Psoas muscle (tissue), 8 donors: Measurements from ENCODE around the gene RNF130. TPM values are rescaled to one million over a fixed set of nuclear protein-coding genes. Genes with fewer than 3 reads are reported as not detected.

Experiments used
- ATAC-seq, 4 donors: fragments of 200-7000 bp; cut with Tn5 transposase; one replicate each; pipeline ENCODE4 v1.9.1; 2020; ENCODE audit warnings: moderate library complexity in 3 of 4, mild to moderate bottlenecking in 2 of 4
- DNase-seq, 2 donors: peaks; one replicate each; pipeline ENCODE4 v3.0.0-alpha.2; 2020
- H3K27ac ChIP-seq: fragments of 200-600 bp; one replicate; pipeline ENCODE4 v1.8.0; 2022
- H3K27me3 ChIP-seq, 3 donors: fragments of 200-600 bp in 1 of 3; one replicate each; pipeline versions ENCODE4 v1.6.1 to v1.8.0; 2013 to 2022; ENCODE audit warnings: low read length in 2 of 3, mild to moderate bottlenecking in 2 of 3, moderate library complexity in 1 of 3; ENCODE audit not compliant: insufficient read depth in 3 of 3
- H3K36me3 ChIP-seq, 2 donors: fragments of 200-600 bp in 1 of 2; one replicate each; pipeline versions ENCODE4 v1.6.1 to v1.8.0; 2013 to 2022; ENCODE audit warnings: low read depth in 1 of 2, mild to moderate bottlenecking in 1 of 2, moderate library complexity in 1 of 2; ENCODE audit not compliant: insufficient read depth in 1 of 2
- H3K4me1 ChIP-seq: fragments of 200-600 bp; one replicate; pipeline ENCODE4 v1.8.0; 2022
- H3K4me3 ChIP-seq: fragments of 200-600 bp; one replicate; pipeline ENCODE4 v1.8.0; 2022; ENCODE audit warnings: mild to moderate bottlenecking
- H3K9me3 ChIP-seq: fragments of 200-600 bp; one replicate; pipeline ENCODE4 v1.8.0; 2022
- WGBS, 3 donors: extraction: QIAGEN DNeasy Blood & Tissue Kit; methylation state at CpG; one replicate each; pipeline versions ENCODE4 v1.1.6 to v1.1.7; 2013; 5-methylcytosine and 5-hydroxymethylcytosine counted together
- intact Hi-C, 2 donors: fragments of 100-400 bp; cut with DNase I; formaldehyde crosslinking; loops; one replicate each; pipeline versions ENCODE4 v1.11.0 to v1.14.2; 2022
- polyA plus RNA-seq, 3 donors: library from polyadenylated mRNA; stranded (reverse); fragments of 200-250 nt; gene quantifications; one replicate each; pipeline ENCODE4 v1.2.3, GENCODE V29; 2013
- total RNA-seq, 4 donors: library from RNA; stranded (reverse); fragmentation: NEBNext Ultra II Directional in 2 of 4; extraction: Animal tissue kit (Norgen Biotek cat#: 25700) in 2 of 4; gene quantifications; one replicate each; pipeline versions ENCODE4 v1.2.1 to v1.2.4, GENCODE V29; 2021 to 2023
- TF ChIP-seq, protein P1 (sequence below): fragments of 200-600 bp; IDR thresholded peaks from one replicate; pipeline ENCODE4 v1.8.0; 2022; ENCODE audit warnings: antibody characterized with exemption
- donor health status: healthy with polysubstance abuse.
- donor health status: DM: no; HTN: no; CAD: no; lungs with moderate emphysema.
- donor health status: Bipolar disorder and iron deficiency.
- donor health status: healthy.
- donor health status: DM: yes; HTN: yes; CAD: no.
- donor health status: DM: no; HTN: no; CAD: no.
- donor health status: DM: no; HTN: no; CAD: no.
- donor health status: DM: yes; HTN: yes; CAD: no.

RNF130 gene
- total and polyA plus RNA-seq, 7 donors = 34.1 to 45.3 (median 37.2) TPM

- TF ChIP-seq, protein P1, sequence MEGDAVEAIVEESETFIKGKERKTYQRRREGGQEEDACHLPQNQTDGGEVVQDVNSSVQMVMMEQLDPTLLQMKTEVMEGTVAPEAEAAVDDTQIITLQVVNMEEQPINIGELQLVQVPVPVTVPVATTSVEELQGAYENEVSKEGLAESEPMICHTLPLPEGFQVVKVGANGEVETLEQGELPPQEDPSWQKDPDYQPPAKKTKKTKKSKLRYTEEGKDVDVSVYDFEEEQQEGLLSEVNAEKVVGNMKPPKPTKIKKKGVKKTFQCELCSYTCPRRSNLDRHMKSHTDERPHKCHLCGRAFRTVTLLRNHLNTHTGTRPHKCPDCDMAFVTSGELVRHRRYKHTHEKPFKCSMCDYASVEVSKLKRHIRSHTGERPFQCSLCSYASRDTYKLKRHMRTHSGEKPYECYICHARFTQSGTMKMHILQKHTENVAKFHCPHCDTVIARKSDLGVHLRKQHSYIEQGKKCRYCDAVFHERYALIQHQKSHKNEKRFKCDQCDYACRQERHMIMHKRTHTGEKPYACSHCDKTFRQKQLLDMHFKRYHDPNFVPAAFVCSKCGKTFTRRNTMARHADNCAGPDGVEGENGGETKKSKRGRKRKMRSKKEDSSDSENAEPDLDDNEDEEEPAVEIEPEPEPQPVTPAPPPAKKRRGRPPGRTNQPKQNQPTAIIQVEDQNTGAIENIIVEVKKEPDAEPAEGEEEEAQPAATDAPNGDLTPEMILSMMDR = no peak
- ATAC-seq (no peak), DNase-seq (no peak)
- H3K4me1 ChIP-seq = peaks cover 12% of the 10 kb centered on the region
- no peaks in the 10 kb centered on the region for H3K27me3 ChIP-seq
- intact Hi-C loops = loop anchor here in 1 of 2 donors (5.0 to 10.0 kb wide), 2 partner anchors 167 to 520 kb away; partner anchors contain the start of genes RUFY1 and TBC1D9B
- H3K9me3 ChIP-seq = peaks cover 5% of the 10 kb centered on the region
- H3K4me3 ChIP-seq = no peak overlapping the region
- WGBS, 3 donors = 74 to 77% (median 76%) methylated on average over 4 of the region's 4 CpGs
- no peaks in the 10 kb centered on the region for H3K36me3 ChIP-seq
- H3K27ac ChIP-seq = no peak overlapping the region
Observed at GRCh38 chr5:180074462-180074861, 2.9 kb upstream of the RNF130 start.

- intact Hi-C loops = loop anchor here in 1 of 2 donors (5.0 to 10.0 kb wide), 2 partner anchors 165 to 518 kb away; partner anchors contain the start of genes RUFY1 and TBC1D9B
- Histone ChIP-seq H3K4me3 (peak overlapping the region; percentile 93), H3K9me3 (peaks cover 5% of the 10 kb centered on the region), H3K4me1 (peaks cover 19% of the 10 kb centered on the region), H3K36me3 (no peaks in the 10 kb centered on the region), H3K27me3 (no peaks in the 10 kb centered on the region), H3K27ac (peak overlapping the region; percentile 95)
- WGBS, 3 donors = 81 to 83% (median 82%) methylated on average over 25 of the region's 25 CpGs
- DNase-seq = peak; percentile 22 to 55
- TF ChIP-seq, protein P1 = no peak
- no peak for ATAC-seq
Observed at GRCh38 chr5:180072556-180072955, 997 bp upstream of the RNF130 start.

GRCh38 chr5:180072256-180072548 lies 643 bp upstream of the RNF130 start:
- H3K36me3 ChIP-seq = no peaks in the 10 kb centered on the region
- 9 to 19% (median 13%) methylated on average over 14 of the region's 14 CpGs for WGBS, 3 donors
- intact Hi-C loops = loop anchor here in 1 of 2 donors (5.0 to 10.0 kb wide), 2 partner anchors 165 to 517 kb away; partner anchors contain the start of genes RUFY1 and TBC1D9B
- peaks cover 5% of the 10 kb centered on the region for H3K9me3 ChIP-seq
- H3K27ac ChIP-seq = peak overlapping the region; percentile 95
- no peaks in the 10 kb centered on the region for H3K27me3 ChIP-seq
- H3K4me3 ChIP-seq = peak overlapping the region; percentile 93
- TF ChIP-seq, protein P1 = no peak
- H3K4me1 ChIP-seq = peaks cover 19% of the 10 kb centered on the region
- DNase-seq (no peak), ATAC-seq (no peak)

- H3K9me3 ChIP-seq = peaks cover 5% of the 10 kb centered on the region
- DNase-seq (no peak), ATAC-seq (peak; percentile 24 to 46 (median 36))
- peaks cover 19% of the 10 kb centered on the region for H3K4me1 ChIP-seq
- no peaks in the 10 kb centered on the region for H3K27me3 ChIP-seq
- WGBS, 3 donors = 1 to 2% (median 1%) methylated on average over 40 to 48 of the region's 48 CpGs
- intact Hi-C loops = loop anchor here in 1 of 2 donors (5.0 to 10.0 kb wide), 2 partner anchors 164 to 516 kb away; partner anchors contain the start of genes RUFY1 and TBC1D9B
- no peaks in the 10 kb centered on the region for H3K36me3 ChIP-seq
- TF ChIP-seq, protein P1 = no peak
- H3K27ac ChIP-seq = peak overlapping the region; percentile 95
- peak overlapping the region; percentile 93 for H3K4me3 ChIP-seq
Observed at GRCh38 chr5:180070756-180071530, 616 bp downstream of the RNF130 start.
